Left ventricle myocardium inferior (tissue), 1 donor: ENCODE measurements around the gene MMEL1. TPM values are rescaled to one million over a fixed set of nuclear protein-coding genes. Genes with fewer than 3 reads are reported as not detected.

Experiments used
- DNase-seq: peaks from one replicate; pipeline ENCODE4 v3.0.0-alpha.2; 2020
- H3K27ac ChIP-seq: fragments of 200-600 bp; replicated peaks from 2 replicates; pipeline ENCODE4 v1.8.0; 2021
- H3K27me3 ChIP-seq: fragments of 200-600 bp; 2 replicates; pipeline ENCODE4 v1.8.0; 2021; ENCODE audit warnings: low read depth
- H3K36me3 ChIP-seq: fragments of 200-600 bp; 2 replicates; pipeline ENCODE4 v1.8.0; 2021
- H3K4me1 ChIP-seq: fragments of 200-600 bp; 2 replicates; pipeline ENCODE4 v1.8.0; 2021
- H3K4me3 ChIP-seq: fragments of 200-600 bp; 2 replicates; pipeline ENCODE4 v1.8.0; 2021; ENCODE audit warnings: mild to moderate bottlenecking, moderate library complexity
- H3K9me3 ChIP-seq: fragments of 200-600 bp; replicated peaks from 2 replicates; pipeline ENCODE4 v1.8.0; 2021
- intact Hi-C: fragments of 100-400 bp; cut with micrococcal nuclease; formaldehyde crosslinking; loops from one replicate; pipeline ENCODE4 v1.11.0; 2022
- total RNA-seq: library from RNA; stranded (reverse); fragmentation: NEBNext Ultra II Directional; extraction: Animal tissue kit (Norgen Biotek cat#: 25700); gene quantifications from one replicate; pipeline ENCODE4 v1.2.1, GENCODE V29; 2021
- TF ChIP-seq, protein P1 (sequence below): fragments of 200-600 bp; IDR thresholded peaks from 2 replicates; pipeline ENCODE4 v1.8.0; 2021; ENCODE audit warnings: antibody characterized with exemption, mild to moderate bottlenecking, borderline replicate concordance
- donor health status: DM: no; HTN: yes; CAD: no; lungs with severe emphysema.

Gene MMEL1
- total RNA-seq, 1 donor from 2014 or later, result 0.82 TPM

DNA sequence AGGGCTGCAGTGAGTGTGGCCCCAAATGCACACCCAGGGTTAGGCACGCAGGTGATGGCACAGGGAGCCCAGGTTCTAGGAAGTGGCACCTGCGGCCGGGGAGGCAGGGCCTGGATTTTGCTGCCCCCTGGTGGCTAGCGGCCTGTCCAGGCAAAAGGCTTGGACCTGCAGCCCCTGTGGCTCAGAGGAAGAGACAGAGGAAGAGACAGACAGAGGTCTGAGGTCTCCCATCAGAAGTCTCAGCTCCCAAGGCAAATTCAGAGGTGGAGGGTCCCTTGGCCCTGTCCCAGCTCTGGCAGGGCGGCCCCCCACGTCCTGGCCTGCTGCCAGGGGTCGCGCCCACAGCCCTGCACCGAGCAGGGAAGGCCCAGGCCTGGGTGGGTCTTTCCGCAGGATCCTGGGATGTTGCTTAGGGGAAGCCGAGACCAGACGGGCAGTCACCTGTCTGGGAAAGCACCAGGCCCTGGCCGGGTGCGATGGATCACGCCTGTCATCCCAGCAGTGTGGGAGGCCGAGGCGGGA is 84.7 kb downstream of the MMEL1 start:
- TF ChIP-seq, protein P1, sequence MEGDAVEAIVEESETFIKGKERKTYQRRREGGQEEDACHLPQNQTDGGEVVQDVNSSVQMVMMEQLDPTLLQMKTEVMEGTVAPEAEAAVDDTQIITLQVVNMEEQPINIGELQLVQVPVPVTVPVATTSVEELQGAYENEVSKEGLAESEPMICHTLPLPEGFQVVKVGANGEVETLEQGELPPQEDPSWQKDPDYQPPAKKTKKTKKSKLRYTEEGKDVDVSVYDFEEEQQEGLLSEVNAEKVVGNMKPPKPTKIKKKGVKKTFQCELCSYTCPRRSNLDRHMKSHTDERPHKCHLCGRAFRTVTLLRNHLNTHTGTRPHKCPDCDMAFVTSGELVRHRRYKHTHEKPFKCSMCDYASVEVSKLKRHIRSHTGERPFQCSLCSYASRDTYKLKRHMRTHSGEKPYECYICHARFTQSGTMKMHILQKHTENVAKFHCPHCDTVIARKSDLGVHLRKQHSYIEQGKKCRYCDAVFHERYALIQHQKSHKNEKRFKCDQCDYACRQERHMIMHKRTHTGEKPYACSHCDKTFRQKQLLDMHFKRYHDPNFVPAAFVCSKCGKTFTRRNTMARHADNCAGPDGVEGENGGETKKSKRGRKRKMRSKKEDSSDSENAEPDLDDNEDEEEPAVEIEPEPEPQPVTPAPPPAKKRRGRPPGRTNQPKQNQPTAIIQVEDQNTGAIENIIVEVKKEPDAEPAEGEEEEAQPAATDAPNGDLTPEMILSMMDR, result peak; percentile 98
- Histone ChIP-seq H3K4me3 (peak overlapping the region; percentile 73), H3K36me3 (no peaks in the 10 kb centered on the region), H3K27ac (peak overlapping the region; percentile 97), H3K27me3 (no peaks in the 10 kb centered on the region), H3K4me1 (peaks cover 69% of the 10 kb centered on the region), H3K9me3 (no peaks in the 10 kb centered on the region)
- intact Hi-C loops, result no loop called here
- DNase-seq, result peak; percentile 83

DNA sequence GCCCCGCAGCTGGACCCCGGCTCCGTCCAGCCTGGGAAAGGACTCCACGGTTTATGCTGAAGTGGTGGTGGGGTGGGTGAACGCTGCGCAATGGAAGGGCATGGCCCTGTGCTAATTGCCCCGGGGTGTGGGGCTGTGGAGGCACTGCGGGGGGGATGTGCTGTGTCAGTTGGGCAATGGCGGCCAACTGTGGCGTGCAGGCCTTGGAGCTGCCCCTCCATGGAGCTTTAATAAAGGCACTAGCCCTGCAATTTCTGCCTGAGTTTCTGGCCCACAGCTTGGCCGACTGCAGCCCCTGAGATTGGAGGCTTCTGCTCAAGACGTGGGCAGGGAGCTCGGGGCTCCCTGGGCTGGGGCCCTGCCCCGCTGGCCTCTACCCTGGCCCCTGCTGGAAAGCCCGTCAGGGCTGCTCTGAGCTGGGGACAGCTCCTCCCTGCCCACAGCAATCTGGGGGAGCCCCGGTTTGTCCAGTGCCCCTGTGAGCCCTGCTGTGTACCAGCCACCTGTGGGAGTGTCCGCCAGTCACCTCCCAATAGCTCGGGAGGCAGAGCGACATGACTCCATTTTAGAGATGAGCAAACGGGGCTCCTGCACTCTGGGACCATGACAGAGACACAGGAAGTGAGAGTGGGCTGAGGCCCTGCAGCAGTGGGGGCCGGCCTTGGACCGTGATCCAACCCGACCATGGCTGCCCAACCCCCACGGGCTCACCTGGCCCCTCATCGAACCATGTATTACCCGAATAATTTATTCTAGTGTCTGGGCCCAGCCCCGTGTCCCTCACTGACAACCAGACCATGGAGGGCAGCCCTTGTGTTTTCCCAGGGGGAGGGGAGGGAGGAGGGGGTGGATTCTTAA is 85.4 kb downstream of the MMEL1 start:
- Histone ChIP-seq H3K27ac (peak overlapping the region; percentile 97), H3K9me3 (no peaks in the 10 kb centered on the region), H3K4me3 (peak overlapping the region; percentile 73), H3K36me3 (no peaks in the 10 kb centered on the region), H3K4me1 (peaks cover 76% of the 10 kb centered on the region), H3K27me3 (no peaks in the 10 kb centered on the region)
- DNase-seq, result no peak
- intact Hi-C loops, result no loop called here
- TF ChIP-seq, protein P1, result no peak

DNA sequence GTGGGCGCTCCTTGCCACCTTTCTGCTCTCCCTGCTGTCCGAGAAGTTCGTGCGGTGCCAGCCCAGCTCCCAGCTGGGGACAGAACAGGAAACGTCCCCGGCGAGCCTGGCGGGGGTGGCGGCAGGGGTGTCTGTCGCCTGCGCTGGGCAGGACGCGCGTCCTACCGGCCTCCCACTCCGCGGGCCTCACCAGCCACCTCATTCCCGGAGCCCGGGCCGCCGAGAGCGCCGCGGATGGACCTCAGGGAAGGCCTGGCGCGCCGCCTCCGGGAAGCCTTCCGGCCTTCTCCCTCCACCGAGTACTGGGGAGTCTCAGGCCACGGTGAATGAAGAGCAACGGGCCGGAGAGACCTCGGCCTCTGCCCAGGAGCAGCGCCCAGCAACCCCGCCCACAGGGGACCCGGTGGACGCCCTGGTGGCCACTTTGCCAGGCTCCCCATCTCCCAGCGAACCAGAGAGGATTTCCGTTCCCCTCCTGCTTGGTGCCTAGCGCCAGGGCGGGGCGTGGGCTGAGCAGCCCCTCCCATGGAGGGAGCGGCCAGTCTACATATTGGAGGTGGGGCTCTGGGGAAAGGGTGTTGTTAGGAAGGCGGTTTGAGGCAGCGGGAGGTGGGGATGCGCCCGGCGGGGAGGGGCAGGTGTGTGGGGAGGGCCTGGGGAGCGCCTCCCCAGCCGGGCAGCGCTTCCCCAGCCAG is 86.2 kb downstream of the MMEL1 start:
- intact Hi-C loops, result no loop called here

DNA sequence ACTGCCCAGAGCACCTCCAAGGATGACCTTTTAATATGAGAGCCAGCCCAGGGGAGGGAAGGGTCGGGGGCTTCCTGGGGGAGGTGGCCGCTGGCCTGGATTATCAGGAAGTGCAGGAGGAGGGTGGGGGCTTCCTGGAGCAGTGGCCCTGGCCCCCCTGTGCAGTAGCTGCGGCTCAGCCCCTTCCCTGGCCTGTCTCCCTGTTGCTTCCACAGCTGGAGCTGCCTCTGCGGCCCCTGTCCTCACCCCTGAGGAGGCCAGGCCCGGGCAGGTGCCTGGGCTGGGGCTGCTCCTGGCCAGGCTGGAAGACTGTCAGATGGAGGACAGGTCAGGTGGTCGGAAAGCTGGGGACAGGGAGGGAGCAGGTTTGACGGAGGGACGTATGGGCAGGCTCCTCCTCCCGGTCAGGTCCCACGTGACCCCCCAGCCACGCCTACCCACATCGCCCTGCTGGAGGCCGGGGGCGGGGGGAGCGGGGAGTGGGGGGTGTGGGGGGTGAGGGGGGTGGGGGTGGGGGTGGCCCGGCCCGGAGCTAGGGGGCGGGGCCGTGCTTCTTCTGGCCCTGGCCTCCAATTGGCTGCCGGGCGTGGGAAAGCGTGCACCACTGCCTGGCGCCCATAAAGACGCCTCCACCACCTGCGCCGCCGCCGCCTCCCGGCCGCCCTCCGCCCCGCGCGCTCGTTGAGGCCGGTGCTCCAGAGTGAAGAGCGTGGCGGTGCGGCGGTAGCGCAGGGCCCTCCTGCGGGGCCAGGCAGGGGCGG is 86.9 kb downstream of the MMEL1 start:
- TF ChIP-seq, protein P1, result no peak
- Histone ChIP-seq H3K4me3 (peak overlapping the region; percentile 73), H3K27me3 (peaks cover 9% of the 10 kb centered on the region), H3K9me3 (no peaks in the 10 kb centered on the region), H3K4me1 (peaks cover 91% of the 10 kb centered on the region), H3K27ac (peak overlapping the region; percentile 97), H3K36me3 (no peaks in the 10 kb centered on the region)
- peak; percentile 91 for DNase-seq
- intact Hi-C loops, result no loop called here

More for the DNA sequence above, 86.2 kb downstream of the MMEL1 start:
- H3K36me3 ChIP-seq, result no peaks in the 10 kb centered on the region
- DNase-seq, result peak; percentile 83
- H3K9me3 ChIP-seq, result no peaks in the 10 kb centered on the region
- H3K4me3 ChIP-seq, result peak overlapping the region; percentile 73
- TF ChIP-seq, protein P1, result peak; percentile 34
- peaks cover 4% of the 10 kb centered on the region for H3K27me3 ChIP-seq
- peaks cover 84% of the 10 kb centered on the region for H3K4me1 ChIP-seq
- peak overlapping the region; percentile 97 for H3K27ac ChIP-seq
